HG03571 (cell line): Measurements from ENCODE around the gene STAU1.
"Not testable (repeated sequence)": the region's sequence is repeated elsewhere in the genome, so short reads cannot be mapped to it uniquely, and the experiment has no call there.

Source experiments
- ATAC-seq: cut with Tn5 transposase; IDR thresholded peaks from one replicate; pipeline ENCODE4 v1.9.1; 2021; ENCODE audit not compliant: unreplicated experiment

The STAU1 gene

DNA sequence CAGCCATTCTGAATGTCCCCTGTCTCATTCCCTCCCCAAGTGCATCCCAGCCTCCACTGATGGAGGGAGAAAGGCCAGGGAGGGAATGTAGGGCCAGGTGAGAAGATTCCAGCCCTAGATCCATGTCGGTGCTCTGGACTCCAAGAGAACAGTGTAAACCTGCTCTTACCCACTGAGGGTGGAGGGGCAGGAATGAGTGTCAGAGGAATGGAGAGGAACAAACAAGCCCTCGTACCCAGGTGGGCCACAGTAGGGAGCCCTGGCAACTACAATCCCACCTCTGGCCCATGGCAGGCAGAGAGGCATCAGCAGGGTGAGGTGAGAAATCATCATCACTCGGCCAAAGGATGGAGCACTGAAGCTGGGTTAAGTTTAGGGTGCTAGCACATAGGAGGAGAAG is 54.6 kb downstream of the STAU1 start:
- ATAC-seq, result no peak

DNA sequence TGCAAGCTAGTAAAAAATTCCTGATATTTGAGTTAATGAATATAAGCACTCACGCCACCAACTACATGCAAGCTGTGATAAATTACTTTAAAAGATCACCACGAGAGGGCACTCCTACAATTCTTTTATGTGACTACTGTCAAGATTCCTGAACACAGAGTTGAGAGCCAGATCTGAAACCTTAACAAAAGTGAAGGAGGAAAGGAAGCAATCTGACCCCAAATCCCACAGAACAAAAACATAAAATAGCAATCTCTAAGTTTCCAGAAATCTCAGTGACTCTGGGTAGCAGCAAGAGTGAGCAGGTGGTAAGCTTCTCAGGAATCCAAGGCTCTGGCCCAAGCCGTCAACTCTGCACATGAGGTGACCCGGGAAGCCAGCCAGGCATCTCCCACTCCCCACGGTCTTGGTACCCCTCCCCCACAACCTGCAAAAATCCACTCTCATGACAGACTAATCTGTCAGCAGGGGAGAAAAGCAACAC is 55.1 kb downstream of the STAU1 start:
- ATAC-seq, result no peak

DNA sequence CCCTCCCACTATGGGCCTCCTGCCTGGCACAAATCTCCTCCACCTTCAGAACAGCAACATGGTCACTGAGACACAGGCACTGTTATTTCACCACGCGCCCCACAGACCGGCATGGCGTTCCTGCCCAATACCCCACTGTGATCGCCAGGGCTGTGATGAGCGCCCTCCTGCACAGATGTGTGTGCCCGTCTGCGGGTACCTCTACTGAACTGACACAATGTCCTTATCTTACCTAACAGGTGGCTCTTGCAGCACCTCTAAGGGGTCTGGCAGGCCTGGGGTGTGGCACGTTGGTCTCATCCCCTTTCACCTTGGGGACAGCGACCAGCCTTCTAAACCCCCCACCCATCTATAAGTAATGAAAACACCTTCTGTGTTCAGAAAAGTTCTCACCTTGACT is 64.2 kb downstream of the STAU1 start:
- ATAC-seq, result no peak

DNA sequence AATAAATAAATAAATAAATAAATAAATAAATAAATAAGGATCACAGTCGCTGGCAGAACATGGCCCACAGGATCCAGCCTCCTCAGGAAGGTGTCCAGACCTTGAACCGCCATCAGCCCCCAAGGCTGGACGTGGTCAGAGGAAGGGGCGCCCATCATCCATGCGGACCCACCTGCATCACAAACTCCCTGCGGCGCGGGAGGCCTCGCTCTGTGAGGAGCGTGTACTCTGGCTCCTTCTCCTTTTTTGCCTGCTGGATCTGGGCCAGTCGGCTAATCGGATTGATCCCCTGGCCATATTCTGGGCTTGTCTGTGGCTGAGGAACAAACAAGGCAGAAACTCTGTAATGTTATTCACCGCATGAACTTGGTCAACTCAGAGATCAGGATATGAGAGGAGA is 65.2 kb downstream of the STAU1 start:
- no peak for ATAC-seq

DNA sequence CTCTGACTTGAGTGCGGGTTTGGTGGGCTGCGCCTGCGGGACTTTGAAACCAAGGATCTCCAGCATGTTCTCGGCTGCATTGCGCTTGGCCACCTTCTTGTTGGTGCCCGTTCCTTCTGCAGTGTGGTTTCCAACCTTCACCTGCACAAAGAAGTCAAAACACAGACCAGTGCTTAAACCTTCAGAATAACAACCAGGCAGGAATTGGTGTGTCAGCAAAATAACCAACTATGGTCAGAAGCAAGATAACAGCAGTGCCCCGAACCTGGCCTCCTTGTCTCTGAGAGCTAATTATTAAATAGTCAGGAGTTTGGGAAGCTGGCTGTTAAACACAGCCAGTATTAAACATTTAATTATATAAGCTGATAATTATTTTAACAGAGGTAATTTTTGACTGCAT is 68.1 kb downstream of the STAU1 start:
- no peak for ATAC-seq

DNA sequence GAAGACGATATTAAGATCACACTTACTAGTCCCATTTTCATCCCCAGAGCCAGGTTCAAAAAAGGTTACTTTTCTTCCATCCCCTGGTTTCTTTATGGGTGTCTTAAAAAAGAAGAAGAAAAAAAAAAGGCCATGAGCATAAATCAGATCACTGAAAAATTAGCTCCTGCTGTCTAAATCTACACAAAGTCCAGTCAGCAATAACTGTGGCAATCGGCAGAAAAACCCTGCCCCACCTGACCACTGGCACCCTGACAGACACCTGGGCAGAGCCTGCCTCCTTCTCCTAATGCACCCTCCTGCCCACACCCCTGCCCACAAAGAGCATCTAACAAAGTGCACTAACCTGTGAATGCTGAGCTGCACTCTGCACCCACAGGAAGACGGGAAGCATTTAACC is 69.8 kb downstream of the STAU1 start:
- ATAC-seq, result no peak

DNA sequence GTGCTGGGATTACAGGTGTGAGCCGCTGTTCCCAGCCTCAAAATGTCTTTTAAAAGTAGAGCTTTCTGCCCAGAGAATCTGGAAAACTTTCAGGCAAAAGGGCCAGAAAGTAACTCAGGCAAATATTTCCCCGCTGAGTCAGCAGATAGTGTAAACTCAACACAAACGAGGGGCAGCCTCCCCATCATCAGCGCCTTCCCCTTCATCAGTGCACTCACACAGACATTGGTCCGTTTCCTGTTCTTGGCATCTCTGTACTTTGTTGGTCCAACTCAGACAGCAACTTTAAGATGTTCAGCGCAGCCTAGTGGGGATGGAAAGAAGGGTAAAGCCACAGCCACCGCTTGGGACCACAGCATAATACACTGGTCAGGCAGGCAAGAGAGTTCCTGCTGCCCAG is 72.6 kb downstream of the STAU1 start:
- ATAC-seq, result no peak

DNA sequence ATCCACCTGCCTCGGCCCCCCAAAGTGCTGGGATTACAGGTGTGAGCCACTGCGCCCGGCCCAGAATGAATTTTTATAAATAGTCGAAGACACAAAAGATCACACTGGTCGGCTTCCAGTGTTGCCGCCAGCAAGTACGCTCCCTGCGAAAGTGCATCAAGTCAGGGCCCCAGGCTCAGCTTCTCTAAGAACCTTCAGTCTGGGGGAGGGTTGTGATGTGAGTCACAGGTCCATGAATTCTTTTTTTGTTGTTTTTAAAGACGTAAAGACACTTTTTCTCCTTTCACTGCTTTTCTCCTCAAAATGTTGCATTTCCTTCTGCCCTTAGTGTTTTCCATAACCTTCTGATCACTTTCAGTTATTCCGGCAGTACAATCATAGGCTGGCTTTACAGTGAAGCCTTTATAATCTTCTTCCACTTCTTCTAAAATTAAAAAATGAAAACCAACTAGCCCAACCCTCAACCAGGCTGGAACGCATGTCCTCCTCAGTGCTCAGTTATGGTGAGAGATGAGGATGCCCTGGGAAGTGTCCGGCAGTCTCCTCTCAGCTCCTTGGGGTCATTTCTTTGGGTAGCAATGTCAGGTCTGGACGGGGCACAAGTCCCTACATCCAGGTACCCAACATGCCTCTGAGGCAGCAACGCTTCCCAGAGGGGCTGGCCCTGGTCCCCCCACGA is 75.4 kb downstream of the STAU1 start:
- ATAC-seq, result no peak

DNA sequence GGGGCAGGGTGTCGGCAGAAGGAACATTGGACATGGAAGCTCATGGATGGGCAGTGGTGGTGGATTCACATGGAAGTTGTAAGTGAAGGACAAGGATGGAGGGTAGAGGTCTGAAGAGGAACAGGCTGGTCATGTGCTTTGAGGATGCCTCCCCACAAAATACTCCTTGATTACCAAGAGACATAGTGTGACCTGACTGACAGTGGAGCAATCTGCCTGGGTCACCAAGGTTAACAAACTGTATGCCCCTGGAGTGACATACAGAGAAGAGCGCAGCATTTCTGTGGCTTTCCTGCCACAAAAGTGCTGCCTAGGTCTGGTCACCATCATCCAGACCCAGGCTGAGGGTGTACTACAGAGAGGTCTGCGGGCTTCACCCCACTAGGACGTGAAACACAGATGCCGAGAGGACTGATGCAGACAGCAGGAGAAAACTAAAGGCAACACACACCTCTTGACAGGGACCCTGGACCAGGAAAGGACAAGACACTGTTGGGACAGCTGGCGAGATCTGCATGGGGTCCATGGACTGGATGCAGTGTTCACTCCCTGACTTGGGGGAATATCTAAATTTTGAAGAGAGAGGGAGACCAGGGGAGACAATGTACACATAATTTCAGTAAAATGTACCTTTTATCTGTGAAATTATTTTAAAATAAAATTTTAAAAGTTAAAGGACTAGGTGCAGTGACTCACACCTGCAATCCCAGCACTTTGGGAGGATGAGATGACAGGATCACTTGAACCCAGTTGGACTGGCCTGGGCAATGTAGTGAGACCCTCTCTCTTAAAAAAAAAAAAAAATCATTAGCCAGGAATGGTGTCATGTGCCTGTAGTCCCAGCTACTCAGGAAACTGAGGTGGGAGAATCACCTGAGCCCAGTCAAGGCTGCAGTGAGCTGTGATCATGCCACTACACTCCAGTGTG is 77.1 kb downstream of the STAU1 start:
- no peak for ATAC-seq

DNA sequence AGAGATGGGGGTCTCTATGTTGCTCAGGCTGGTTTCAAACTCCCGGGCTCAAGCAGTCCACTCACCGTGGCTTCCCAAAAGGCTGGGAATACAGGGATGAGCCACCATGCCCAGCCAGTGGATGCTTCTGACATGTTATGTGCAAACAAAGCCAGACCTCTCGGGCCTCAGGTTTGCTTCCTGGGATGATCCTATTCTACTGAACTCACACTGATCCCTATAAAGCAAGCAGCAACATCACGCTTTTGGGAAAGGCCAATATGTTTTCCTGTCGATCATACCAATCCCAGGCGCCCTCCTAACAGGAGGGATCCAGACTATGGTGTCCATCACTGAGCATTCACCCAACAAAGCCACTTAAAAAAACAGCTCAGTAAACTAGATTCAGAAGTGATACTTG is 81.8 kb downstream of the STAU1 start:
- ATAC-seq, result no peak

DNA sequence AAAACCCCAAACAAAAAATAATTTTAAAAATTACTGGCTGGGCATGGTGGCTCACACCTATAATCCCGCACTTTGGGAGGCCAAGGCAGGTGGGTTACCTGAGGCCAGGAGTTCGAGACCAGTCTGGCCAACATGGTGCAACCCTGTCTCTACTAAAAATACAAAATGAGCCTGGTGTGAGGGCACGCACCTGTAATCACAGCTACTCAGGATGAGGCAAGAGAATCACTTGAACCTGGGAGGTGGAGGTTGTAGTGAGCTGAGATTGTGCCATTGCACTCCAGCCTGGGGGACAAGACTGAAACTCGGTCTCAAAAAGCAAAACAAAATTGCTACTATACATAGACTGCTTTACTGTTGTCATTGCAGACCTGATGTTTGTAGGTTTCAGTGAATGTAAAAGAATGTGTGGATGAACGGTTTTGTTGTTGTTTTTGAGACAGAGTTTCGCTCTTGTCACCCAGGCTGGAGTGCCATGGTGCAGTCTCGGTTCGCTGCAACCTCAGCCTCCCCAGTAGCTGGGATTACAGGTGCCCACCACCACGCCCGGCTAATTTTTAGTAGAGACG is 83.1 kb downstream of the STAU1 start:
- not testable (repeated sequence) for ATAC-seq

DNA sequence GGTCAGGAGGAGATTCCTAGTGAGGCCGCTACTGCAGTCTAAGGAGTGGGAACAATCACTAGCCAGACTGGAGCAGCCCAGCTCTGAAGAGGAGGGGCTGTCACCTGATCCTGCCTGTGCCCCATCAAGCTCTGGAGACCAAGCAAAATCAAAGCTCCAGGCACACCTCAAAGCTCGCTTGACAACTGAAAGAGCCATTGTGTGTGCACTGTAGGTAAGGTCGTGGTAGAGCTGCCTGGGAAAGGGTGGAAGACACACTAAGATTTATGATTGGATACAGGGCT is 83.8 kb downstream of the STAU1 start:
- no peak for ATAC-seq

DNA sequence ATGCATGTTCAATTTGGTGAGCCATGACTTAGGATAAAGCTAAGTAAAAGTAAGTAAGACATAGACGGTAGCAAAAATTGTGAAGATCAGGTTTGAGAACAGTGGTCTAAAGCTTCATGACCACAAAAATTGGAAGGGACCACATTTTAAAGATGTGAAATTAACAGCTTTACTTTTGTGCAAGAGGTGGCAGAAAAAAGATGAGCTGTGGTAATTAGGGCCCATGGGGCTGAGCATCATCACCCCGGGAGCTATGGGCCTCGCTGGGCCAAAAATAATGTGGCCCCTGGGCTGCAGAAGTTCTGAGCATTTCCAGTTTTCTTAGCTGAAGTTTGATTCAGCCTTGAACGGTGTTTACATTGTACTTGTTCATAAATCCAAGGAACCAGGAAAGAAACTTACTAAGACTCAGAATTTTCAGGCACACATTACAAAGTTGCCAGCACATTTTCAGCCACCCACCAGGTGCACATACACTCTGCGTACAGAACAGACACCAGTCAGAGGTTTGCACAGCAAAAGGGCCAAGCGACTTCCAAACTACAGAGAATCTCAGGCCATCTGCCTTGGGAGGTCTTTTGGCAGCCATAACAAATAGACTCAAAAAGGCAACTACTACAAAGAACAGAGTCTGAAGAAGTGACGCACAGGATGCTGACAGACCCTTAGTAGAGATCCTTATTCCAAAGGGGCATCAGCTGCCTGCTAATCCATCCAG is 84.3 kb downstream of the STAU1 start:
- no peak for ATAC-seq

DNA sequence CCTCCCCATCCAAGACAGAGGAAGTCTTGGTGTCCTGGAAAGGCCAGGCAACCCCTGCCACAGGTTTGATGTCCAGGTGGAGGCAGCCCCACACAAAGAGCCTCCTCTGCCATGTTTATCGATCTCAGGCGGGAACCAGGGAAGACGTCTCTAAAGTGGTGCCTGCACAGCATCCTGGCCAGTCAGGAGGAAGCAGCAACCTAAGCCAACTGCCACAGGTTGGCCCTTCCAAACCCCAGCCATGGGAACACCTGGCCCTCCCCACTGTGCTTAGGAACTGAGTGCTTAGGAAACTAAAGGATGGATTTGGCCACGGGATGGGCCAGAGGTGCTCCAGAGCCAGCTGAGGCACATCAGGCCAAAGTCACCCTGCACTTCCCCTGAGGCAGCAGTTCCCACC is 85.1 kb downstream of the STAU1 start:
- no peak for ATAC-seq

DNA sequence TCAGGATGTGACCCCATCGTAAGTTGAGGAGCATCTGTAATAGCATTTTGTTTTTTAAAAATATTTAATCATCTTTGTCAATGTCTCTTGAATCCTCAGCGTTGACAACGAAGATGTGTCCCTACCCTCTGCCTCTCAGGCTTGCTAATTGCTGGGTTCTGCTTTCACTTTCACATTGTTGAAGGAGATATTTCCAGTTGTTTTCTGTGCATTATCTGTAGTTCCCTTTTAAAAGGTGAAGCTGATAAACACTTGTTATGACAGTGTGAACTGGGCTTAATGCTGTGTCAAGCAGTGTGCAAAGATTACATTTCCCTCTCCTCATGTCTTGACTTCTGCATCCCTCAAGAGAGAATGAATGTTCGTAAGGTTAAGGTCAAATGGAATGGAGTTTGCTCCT is 87.2 kb downstream of the STAU1 start:
- ATAC-seq, result no peak

DNA sequence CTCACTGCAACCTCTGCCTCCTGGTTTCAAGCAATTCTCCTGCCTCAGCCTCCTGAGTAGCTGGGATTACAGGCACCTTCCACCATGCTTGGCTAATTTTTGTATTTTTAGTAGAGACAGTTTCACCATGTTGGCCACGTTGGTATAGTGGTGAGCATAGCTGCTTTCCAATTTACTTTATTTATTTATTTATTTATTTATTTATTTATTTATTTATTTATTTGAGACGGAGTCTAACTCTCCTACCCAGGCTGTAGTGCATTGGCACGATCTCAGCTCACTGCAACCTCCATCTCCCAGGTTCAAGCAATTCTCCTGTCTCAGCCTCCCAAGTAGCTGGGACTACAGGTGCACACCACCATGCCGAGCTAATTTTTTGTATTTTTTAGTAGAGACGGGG is 87.8 kb downstream of the STAU1 start:
- not testable (repeated sequence) for ATAC-seq

DNA sequence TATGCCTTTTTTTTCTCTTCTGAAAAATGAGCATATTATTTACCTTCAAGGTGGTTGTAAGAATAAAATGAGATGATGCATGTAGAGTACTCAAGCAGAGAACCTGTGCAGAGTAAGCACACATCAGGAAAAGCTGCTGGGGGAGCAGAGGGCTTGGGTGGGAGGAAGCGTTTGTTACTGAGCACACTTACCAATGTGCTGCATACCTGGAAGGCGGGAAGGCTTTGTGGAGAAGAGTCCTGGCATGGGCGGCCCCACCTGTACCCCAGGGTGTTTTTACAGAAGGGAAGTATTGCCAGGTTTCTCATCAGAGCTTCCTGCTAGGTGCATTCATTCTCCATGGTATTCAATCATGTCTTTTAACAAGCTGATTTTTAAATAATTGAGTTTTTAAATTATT is 89.1 kb downstream of the STAU1 start:
- no peak for ATAC-seq

DNA sequence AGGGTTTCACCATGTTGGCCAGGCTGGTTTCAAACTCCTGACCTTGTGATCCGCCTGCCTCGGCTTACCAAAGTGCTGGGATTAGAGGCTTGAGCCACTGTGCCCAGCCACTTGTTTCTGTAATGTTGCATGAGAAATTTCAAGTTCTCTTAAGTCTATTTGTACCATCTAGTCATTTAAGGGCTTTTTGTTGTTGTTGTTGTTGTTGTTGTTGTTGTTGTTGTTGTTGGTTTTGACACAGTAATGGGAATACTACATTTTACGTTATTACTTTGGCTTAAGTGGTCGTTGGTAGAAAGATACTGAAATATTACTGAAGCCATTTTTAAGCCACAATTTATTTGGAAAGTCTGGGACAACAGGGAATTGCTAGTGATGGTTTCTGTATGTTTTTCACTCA is 90.0 kb downstream of the STAU1 start:
- ATAC-seq, result no peak

DNA sequence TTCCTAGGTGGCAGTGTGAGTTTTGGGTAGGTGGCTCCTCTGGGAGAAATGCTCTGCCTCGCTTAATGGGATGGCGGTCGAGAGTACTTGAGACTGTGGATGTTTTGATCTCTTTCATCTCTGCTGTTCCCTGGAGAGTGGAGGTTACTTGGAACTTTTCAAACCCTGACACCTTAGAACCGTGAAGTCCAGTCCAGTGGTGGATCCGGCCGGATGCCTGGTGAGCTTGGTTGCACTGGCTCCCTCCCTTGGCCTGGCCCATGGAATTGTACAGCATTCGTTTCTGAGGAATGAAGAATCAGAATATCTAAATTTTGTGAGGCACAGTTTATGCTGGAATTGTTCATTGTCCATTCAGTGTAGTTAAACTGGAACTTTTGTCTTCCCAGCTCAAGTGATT is 91.0 kb downstream of the STAU1 start:
- ATAC-seq, result no peak

DNA sequence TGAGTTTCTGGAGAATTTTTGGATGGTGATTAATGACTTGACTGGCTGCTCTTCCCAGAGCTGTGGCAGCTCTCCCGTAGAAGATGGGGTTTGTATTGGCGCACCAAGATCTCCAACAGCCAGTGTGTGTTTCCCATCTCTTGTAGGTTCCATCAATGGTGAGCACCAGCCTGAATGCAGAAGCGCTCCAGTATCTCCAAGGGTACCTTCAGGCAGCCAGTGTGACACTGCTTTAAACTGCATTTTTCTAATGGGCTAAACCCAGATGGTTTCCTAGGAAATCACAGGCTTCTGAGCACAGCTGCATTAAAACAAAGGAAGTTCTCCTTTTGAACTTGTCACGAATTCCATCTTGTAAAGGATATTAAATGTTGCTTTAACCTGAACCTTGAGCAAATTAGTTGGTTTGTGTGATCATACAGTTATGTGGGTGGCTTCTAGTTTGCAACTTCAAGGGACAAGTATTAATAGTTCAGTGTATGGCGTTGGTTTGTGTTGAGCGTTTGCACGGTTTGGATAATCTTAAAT is 91.9 kb downstream of the STAU1 start:
- no peak for ATAC-seq

DNA sequence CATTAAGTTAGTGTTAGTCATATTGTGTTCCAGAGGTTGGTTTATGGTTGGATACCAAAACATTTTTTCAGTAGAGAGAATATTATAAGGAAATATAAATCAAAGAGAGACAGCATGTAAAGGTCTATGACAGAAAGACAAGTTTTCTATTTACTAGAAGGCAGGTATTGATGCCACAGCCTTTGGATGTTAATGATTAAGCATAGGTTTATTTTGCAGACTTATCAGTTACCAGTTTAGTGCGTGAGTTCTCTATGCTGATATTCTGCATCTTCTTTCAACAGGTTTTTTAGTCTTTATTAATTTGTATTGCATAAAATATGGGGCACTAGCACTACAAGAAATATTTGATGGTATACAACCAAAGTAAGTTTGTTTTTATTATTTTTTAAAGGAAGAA is 96.4 kb downstream of the STAU1 start:
- ATAC-seq, result no peak
